ENCODE measurements around the gene BNC2.

DNA sequence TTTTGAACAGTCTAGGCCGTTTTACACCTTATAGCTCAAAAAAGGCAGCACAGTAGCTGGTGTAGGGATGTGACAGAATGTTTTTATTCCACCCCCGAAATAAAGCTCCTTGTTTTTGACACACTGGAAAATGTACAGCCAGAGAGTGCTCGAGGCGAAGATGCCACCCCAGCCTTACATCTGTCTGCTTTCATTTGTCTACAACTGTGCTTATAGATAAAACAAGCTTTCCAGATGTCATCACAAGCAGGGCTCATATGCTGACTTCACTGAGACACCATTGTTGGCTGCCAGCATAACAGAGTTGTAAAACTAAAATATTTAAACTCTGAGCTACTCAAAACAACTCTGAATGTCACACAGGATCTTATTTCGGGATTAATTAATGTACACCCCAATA lies 386.3 kb downstream of the BNC2 start:
- no peak for TF ChIP-seq POLR2A (IDR thresholded peaks at IDR 0.05; ENCODE audit: low read length)
- TF ChIP-seq GATA1 (IDR thresholded peaks at IDR 0.05; ENCODE audit: low read depth, low read length), result no peak
